ENCODE data around the gene HECW1. TPM values are rescaled to one million over a fixed set of nuclear protein-coding genes. Genes with fewer than 3 reads are reported as not detected.
"Not testable (repeated sequence)": the region's sequence is repeated elsewhere in the genome, so short reads cannot be mapped to it uniquely, and the experiment has no call there.

The HECW1 gene
- total RNA-seq, 1 experiment from 2014 or later = 1.8 TPM

- Histone ChIP-seq H3K27me3 (replicated peaks; ENCODE audit: control insufficient read depth, insufficient read depth, low read length) (no peaks in the 10 kb centered on the region), H3K4me1 (no peaks in the 10 kb centered on the region), H3K4me3 (ENCODE audit: low read depth, low read length) (no peak overlapping the region), H3K36me3 (ENCODE audit: control insufficient read depth, insufficient read depth, low read length) (no peaks in the 10 kb centered on the region), H3K9me3 (no peaks in the 10 kb centered on the region)
- ChIA-PET CTCF (no interaction called here), POLR2A (no interaction called here)
- Mint-ChIP-seq H3K4me1 (ENCODE audit: low read depth, unreplicated experiment) (peaks cover 14% of the 10 kb centered on the region), H3K27ac (ENCODE audit: unreplicated experiment) (no peak overlapping the region), H3K36me3 (ENCODE audit: insufficient read depth, unreplicated experiment) (no peaks in the 10 kb centered on the region), H3K27me3 (ENCODE audit: insufficient read depth, unreplicated experiment) (no peaks in the 10 kb centered on the region), H3K4me3 (ENCODE audit: unreplicated experiment) (no peak overlapping the region), H3K9me3 (ENCODE audit: unreplicated experiment) (peaks cover 22% of the 10 kb centered on the region)
- BruUV-seq (replicated peaks) = no TSS peak
- intact Hi-C loops (cut with micrococcal nuclease; ENCODE audit: unreplicated experiment) = no loop called here
- TF ChIP-seq CTCF (IDR thresholded peaks at IDR 0.05; ENCODE audit: insufficient read depth in 1 of 2, low read depth in 1 of 2, low read length in 1 of 2, severe bottlenecking in 1 of 2, unreplicated experiment in 1 of 2) = no peak
- no peak for DNase-seq
Measured at GRCh38 chr7:43341132-43341531, 228.7 kb downstream of the HECW1 start.

- Mint-ChIP-seq H3K4me1 (ENCODE audit: low read depth, unreplicated experiment) (peaks cover 14% of the 10 kb centered on the region), H3K9me3 (ENCODE audit: unreplicated experiment) (peaks cover 25% of the 10 kb centered on the region)
- H3K36me3 ChIP-seq (ENCODE audit: control insufficient read depth, insufficient read depth, low read length); H3K4me3 Mint-ChIP-seq (ENCODE audit: unreplicated experiment); BruUV-seq (replicated peaks); H3K36me3 Mint-ChIP-seq (ENCODE audit: insufficient read depth, unreplicated experiment); H3K27ac Mint-ChIP-seq (ENCODE audit: unreplicated experiment); H3K27me3 Mint-ChIP-seq (ENCODE audit: insufficient read depth, unreplicated experiment); H3K4me1 ChIP-seq; H3K27me3 ChIP-seq (replicated peaks; ENCODE audit: control insufficient read depth, insufficient read depth, low read length); CTCF ChIA-PET; H3K4me3 ChIP-seq (ENCODE audit: low read depth, low read length); DNase-seq; POLR2A ChIA-PET; intact Hi-C loops (cut with micrococcal nuclease; ENCODE audit: unreplicated experiment); H3K9me3 ChIP-seq: not testable (repeated sequence)
Measured at GRCh38 chr7:43343417-43343816, 231.0 kb downstream of the HECW1 start.

- H3K4me1 Mint-ChIP-seq (ENCODE audit: low read depth, unreplicated experiment); DNase-seq; intact Hi-C loops (cut with micrococcal nuclease; ENCODE audit: unreplicated experiment); H3K4me3 Mint-ChIP-seq (ENCODE audit: unreplicated experiment); H3K27me3 Mint-ChIP-seq (ENCODE audit: insufficient read depth, unreplicated experiment); H3K36me3 Mint-ChIP-seq (ENCODE audit: insufficient read depth, unreplicated experiment); H3K27me3 ChIP-seq (replicated peaks; ENCODE audit: control insufficient read depth, insufficient read depth, low read length); H3K36me3 ChIP-seq (ENCODE audit: control insufficient read depth, insufficient read depth, low read length); H3K4me3 ChIP-seq (ENCODE audit: low read depth, low read length); H3K27ac Mint-ChIP-seq (ENCODE audit: unreplicated experiment); BruUV-seq (replicated peaks); POLR2A ChIA-PET; H3K9me3 ChIP-seq; CTCF ChIA-PET; H3K4me1 ChIP-seq: not testable (repeated sequence)
- peaks cover 44% of the 10 kb centered on the region for H3K9me3 Mint-ChIP-seq (ENCODE audit: unreplicated experiment)
Measured at GRCh38 chr7:43345696-43346095, 233.2 kb downstream of the HECW1 start.

GRCh38 chr7:43351683-43352082 lies 239.2 kb downstream of the HECW1 start:
- H3K4me3 Mint-ChIP-seq (ENCODE audit: unreplicated experiment) = no peak overlapping the region
- H3K36me3 Mint-ChIP-seq (ENCODE audit: insufficient read depth, unreplicated experiment) = peaks cover 4% of the 10 kb centered on the region
- H3K9me3 ChIP-seq = peaks cover 25% of the 10 kb centered on the region
- no peaks in the 10 kb centered on the region for H3K27me3 ChIP-seq (replicated peaks; ENCODE audit: control insufficient read depth, insufficient read depth, low read length)
- no peaks in the 10 kb centered on the region for H3K4me1 ChIP-seq
- H3K27ac Mint-ChIP-seq (ENCODE audit: unreplicated experiment) = no peak overlapping the region
- no peaks in the 10 kb centered on the region for H3K36me3 ChIP-seq (ENCODE audit: control insufficient read depth, insufficient read depth, low read length)
- POLR2A ChIA-PET = no interaction called here
- H3K4me3 ChIP-seq (ENCODE audit: low read depth, low read length) = no peak overlapping the region
- no peak for DNase-seq
- intact Hi-C loops (cut with micrococcal nuclease; ENCODE audit: unreplicated experiment) = no loop called here
- H3K9me3 Mint-ChIP-seq (ENCODE audit: unreplicated experiment) = peaks cover 53% of the 10 kb centered on the region
- no peaks in the 10 kb centered on the region for H3K4me1 Mint-ChIP-seq (ENCODE audit: low read depth, unreplicated experiment)
- no peak for TF ChIP-seq CTCF (IDR thresholded peaks at IDR 0.05; ENCODE audit: insufficient read depth in 1 of 2, low read depth in 1 of 2, low read length in 1 of 2, severe bottlenecking in 1 of 2, unreplicated experiment in 1 of 2)
- CTCF ChIA-PET = no interaction called here
- H3K27me3 Mint-ChIP-seq (ENCODE audit: insufficient read depth, unreplicated experiment) = peaks cover 5% of the 10 kb centered on the region
- BruUV-seq (replicated peaks) = no TSS peak
